Measurements from ENCODE around the gene LDLRAD4.

DNA sequence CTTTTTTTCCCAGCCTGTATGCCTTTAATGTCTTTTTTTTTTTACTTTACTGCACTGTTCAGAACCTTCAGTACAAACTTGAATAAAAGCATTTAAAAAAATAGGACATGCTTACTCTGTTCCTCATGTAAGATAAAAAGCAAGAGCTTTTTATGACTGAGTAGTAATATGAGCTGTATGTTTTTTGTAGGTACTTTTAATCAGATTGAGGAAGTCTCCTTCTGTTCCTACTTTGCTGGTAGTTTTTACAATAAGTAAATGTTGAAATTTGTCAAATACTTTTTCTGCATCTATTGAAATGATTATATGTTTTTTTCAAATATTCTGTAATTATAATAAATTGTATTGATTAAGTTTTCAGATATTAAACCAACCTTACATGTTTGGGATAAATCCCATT is 318.0 kb downstream of the LDLRAD4 start:
- no peak for TF ChIP-seq POLR2A (IDR thresholded peaks at IDR 0.05; ENCODE audit: low read depth, low read length)
- TF ChIP-seq POLR2AphosphoS5 (IDR thresholded peaks at IDR 0.05; ENCODE audit: low read depth, low read length): no peak
- TF ChIP-seq TAF1 (IDR thresholded peaks at IDR 0.05; ENCODE audit: low read depth, low read length): no peak
- TF ChIP-seq PAX5 (IDR thresholded peaks at IDR 0.05; ENCODE audit: insufficient read depth, low read length, severe bottlenecking): no peak
- no peak for TF ChIP-seq SPI1 (IDR thresholded peaks at IDR 0.05; ENCODE audit: low read depth, low read length)
- TF ChIP-seq POU2F2 (IDR thresholded peaks at IDR 0.05; ENCODE audit: low read depth, low read length): no peak

All from GM12891 (cell line).